ENCODE data around the gene NXPH4.

The NXPH4 gene

GRCh38 chr12:57216014-57216911 lies at the start of gene NXPH4:
Gene NXPH4, plus strand, starts transcription at chr12:57216794. Its CDS starts 176 bp downstream, at chr12:57216970.
- no peak for DNase-seq (ENCODE audit: low read depth in 2 of 2)

- DNase-seq (ENCODE audit: low read depth in 2 of 2): peak; percentile 41 to 47
Observed at GRCh38 chr12:57166971-57167371, 49.6 kb upstream of the NXPH4 start.

- DNase-seq (ENCODE audit: low read depth in 2 of 2): no peak
Observed at GRCh38 chr12:57168058-57168457, 48.5 kb upstream of the NXPH4 start.

- DNase-seq (ENCODE audit: low read depth in 2 of 2): no peak
Observed at GRCh38 chr12:57169046-57169795, 47.4 kb upstream of the NXPH4 start.

GRCh38 chr12:57169969-57170368 lies 46.6 kb upstream of the NXPH4 start:
- DNase-seq (ENCODE audit: low read depth in 2 of 2): no peak

- DNase-seq (ENCODE audit: low read depth in 2 of 2): no peak
Observed at GRCh38 chr12:57170408-57170807, 46.2 kb upstream of the NXPH4 start.

GRCh38 chr12:57170927-57171326 lies 45.7 kb upstream of the NXPH4 start:
- no peak for DNase-seq (ENCODE audit: low read depth in 2 of 2)

GRCh38 chr12:57171668-57172067 lies 44.9 kb upstream of the NXPH4 start:
- no peak for DNase-seq (ENCODE audit: low read depth in 2 of 2)

GRCh38 chr12:57173089-57173488 lies 43.5 kb upstream of the NXPH4 start:
- DNase-seq (ENCODE audit: low read depth in 2 of 2): no peak

- no peak for DNase-seq (ENCODE audit: low read depth in 2 of 2)
Observed at GRCh38 chr12:57173683-57174082, 42.9 kb upstream of the NXPH4 start.

GRCh38 chr12:57175428-57176138 lies 41.0 kb upstream of the NXPH4 start:
- peak; percentile 10 to 42 for DNase-seq (ENCODE audit: low read depth in 2 of 2)

- no peak for DNase-seq (ENCODE audit: low read depth in 2 of 2)
Observed at GRCh38 chr12:57176139-57176477, 40.5 kb upstream of the NXPH4 start.

GRCh38 chr12:57176846-57177245 lies 39.7 kb upstream of the NXPH4 start:
- no peak for DNase-seq (ENCODE audit: low read depth in 2 of 2)

- DNase-seq (ENCODE audit: low read depth in 2 of 2): no peak
Observed at GRCh38 chr12:57177354-57177753, 39.2 kb upstream of the NXPH4 start.

- no peak for DNase-seq (ENCODE audit: low read depth in 2 of 2)
Observed at GRCh38 chr12:57178213-57178612, 38.4 kb upstream of the NXPH4 start.

- no peak for DNase-seq (ENCODE audit: low read depth in 2 of 2)
Observed at GRCh38 chr12:57179331-57180086, 37.1 kb upstream of the NXPH4 start.

- DNase-seq (ENCODE audit: low read depth in 2 of 2): no peak
Observed at GRCh38 chr12:57180321-57180989, 36.1 kb upstream of the NXPH4 start.

GRCh38 chr12:57181072-57181471 lies 35.5 kb upstream of the NXPH4 start:
- no peak for DNase-seq (ENCODE audit: low read depth in 2 of 2)

GRCh38 chr12:57181561-57182155 lies 34.9 kb upstream of the NXPH4 start:
- no peak for DNase-seq (ENCODE audit: low read depth in 2 of 2)

- DNase-seq (ENCODE audit: low read depth in 2 of 2): peak; percentile 59 to 76
Observed at GRCh38 chr12:57182918-57183575, 33.5 kb upstream of the NXPH4 start.

Measured in stimulated activated CD4-positive, alpha-beta T cell treated with anti-CD3 and anti-CD28 coated beads, Interleukin-15, amount 100 ng/mL, for 48 hours (primary cell).